ENCODE results near the gene SSB.

DNA sequence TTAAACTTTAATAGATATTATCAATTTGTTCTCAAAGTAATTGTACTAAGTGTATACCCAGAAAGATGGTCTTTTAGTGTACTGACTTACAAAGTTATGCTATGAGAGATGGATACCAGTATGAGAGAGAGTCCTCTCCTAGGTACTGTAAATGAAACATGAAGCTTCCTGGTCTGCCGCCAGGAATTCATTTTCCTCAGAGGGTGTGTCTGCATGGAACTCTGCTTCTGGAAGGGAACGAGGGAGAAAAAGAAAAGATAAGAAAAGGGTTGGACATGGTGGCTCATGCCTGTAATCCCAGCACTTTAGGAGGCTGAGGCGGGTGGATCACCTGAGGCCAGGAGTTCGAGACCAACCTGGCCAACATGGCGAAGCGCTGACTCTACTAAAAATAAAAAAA, 2.2 kb upstream of the SSB start:
- TF ChIP-seq POLR2A (IDR thresholded peaks at IDR 0.05; ENCODE audit: low read length): no peak
- TF ChIP-seq JUN (IDR thresholded peaks at IDR 0.05): no peak
- TF ChIP-seq, protein P1, sequence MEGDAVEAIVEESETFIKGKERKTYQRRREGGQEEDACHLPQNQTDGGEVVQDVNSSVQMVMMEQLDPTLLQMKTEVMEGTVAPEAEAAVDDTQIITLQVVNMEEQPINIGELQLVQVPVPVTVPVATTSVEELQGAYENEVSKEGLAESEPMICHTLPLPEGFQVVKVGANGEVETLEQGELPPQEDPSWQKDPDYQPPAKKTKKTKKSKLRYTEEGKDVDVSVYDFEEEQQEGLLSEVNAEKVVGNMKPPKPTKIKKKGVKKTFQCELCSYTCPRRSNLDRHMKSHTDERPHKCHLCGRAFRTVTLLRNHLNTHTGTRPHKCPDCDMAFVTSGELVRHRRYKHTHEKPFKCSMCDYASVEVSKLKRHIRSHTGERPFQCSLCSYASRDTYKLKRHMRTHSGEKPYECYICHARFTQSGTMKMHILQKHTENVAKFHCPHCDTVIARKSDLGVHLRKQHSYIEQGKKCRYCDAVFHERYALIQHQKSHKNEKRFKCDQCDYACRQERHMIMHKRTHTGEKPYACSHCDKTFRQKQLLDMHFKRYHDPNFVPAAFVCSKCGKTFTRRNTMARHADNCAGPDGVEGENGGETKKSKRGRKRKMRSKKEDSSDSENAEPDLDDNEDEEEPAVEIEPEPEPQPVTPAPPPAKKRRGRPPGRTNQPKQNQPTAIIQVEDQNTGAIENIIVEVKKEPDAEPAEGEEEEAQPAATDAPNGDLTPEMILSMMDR (IDR thresholded peaks at IDR 0.05): no peak
- TF ChIP-seq ZFP36 (IDR thresholded peaks at IDR 0.05; ENCODE audit: borderline replicate concordance, partially characterized antibody): no peak
- TF ChIP-seq REST (IDR thresholded peaks at IDR 0.05): no peak
- TF ChIP-seq TP53 (CRISPR knock-in tag; IDR thresholded peaks at IDR 0.05): no peak
- no peak for TF ChIP-seq MAFK (IDR thresholded peaks at IDR 0.05; ENCODE audit: partially characterized antibody)
- no peak for TF ChIP-seq RAD21 (conservative IDR thresholded peaks at IDR 0.05 in 1 of 2, IDR thresholded peaks at IDR 0.05 in 1 of 2)

All from A549 (cell line).